SK-N-SH (cell line): ENCODE results near the gene THSD4. TPM values are rescaled to one million over a fixed set of nuclear protein-coding genes. Genes with fewer than 3 reads are reported as not detected.

ENCODE experiments used
- CTCF ChIA-PET: fragments of 300-600, 350-600 bp; formaldehyde crosslinking; extraction: SDS; loops from one replicate; lab custom pipeline; 2021; lab: Yijun Ruan, JAX
- POLR2A ChIA-PET: fragments of 350-600 bp; sonication (Branson Sonifier 250); formaldehyde crosslinking; extraction: SDS; loops from one replicate; lab custom pipeline; 2020; ENCODE audit warnings: antibody characterized with exemption, inconsistent platforms; lab: Yijun Ruan, JAX
- DNase-seq: peaks from one replicate; pipeline ENCODE4 v3.0.0; 2012
- H2AFZ ChIP-seq: fragments of 200-600 bp; sonication (generic); 2 replicates; pipeline ENCODE4 v1.8.1; 2016; ENCODE audit warnings: antibody characterized with exemption, mild to moderate bottlenecking, low read depth
- H3F3A ChIP-seq: fragments of 200-600 bp; sonication (generic); replicated peaks from 2 replicates; pipeline ENCODE3; 2016; ENCODE audit warnings: antibody characterized with exemption, mild to moderate bottlenecking; ENCODE audit not compliant: insufficient read depth
- H3K27ac ChIP-seq, 2 experiments: fragments of 200-500 bp in 1 of 2; fragments of 200-600 bp in 1 of 2; sonication (Bioruptor generic) in 1 of 2; sonication (generic), shearing (Covaris generic) in 1 of 2; 2 replicates each; pipeline versions ENCODE4 v1.5.1 to v1.6.1; 2014 to 2016; ENCODE audit warnings: low read depth in 2 of 2, inconsistent platforms in 1 of 2, low read length in 1 of 2, mild to moderate bottlenecking in 1 of 2, mixed read lengths in 1 of 2
- H3K27me3 ChIP-seq: fragments of 200-600 bp; sonication (generic), shearing (Covaris generic); 2 replicates; pipeline ENCODE4 v1.6.1; 2016; ENCODE audit warnings: mixed run types; ENCODE audit not compliant: insufficient read depth
- H3K36me3 ChIP-seq, 2 experiments: fragments of 200-500 bp in 1 of 2; fragments of 200-600 bp in 1 of 2; sonication (Bioruptor generic) in 1 of 2; sonication (generic) in 1 of 2; replicated peaks in 1 of 2; 2 replicates each; pipeline versions ENCODE3 to v1.5.1; 2014 to 2016; ENCODE audit warnings: low read length in 1 of 2, mild to moderate bottlenecking in 1 of 2; ENCODE audit not compliant: insufficient read depth in 2 of 2, control insufficient read depth in 1 of 2
- H3K4me1 ChIP-seq, 2 experiments: fragments of 200-500 bp in 1 of 2; fragments of 200-600 bp in 1 of 2; sonication (Bioruptor generic) in 1 of 2; sonication (generic), shearing (Covaris generic) in 1 of 2; 2 replicates each; pipeline versions ENCODE4 v1.5.1 to v1.6.1; 2014 to 2016; ENCODE audit warnings: low read depth in 1 of 2, low read length in 1 of 2, mixed run types in 1 of 2; ENCODE audit not compliant: insufficient read depth in 2 of 2, control insufficient read depth in 1 of 2
- H3K4me2 ChIP-seq: fragments of 200-600 bp; sonication (generic), shearing (Covaris generic); 2 replicates; pipeline ENCODE4 v1.6.1; 2017; ENCODE audit warnings: mixed run types
- H3K4me3 ChIP-seq, 2 experiments: fragments of 200-500 bp in 1 of 2; fragments of 200-600 bp in 1 of 2; sonication (Bioruptor generic) in 1 of 2; sonication (generic), shearing (Covaris generic) in 1 of 2; 2 replicates each; pipeline versions ENCODE4 v1.5.1 to v1.8.1; 2014 to 2016; ENCODE audit warnings: low read depth in 2 of 2, inconsistent platforms in 1 of 2, low read length in 1 of 2, mild to moderate bottlenecking in 1 of 2, mixed read lengths in 1 of 2, moderate library complexity in 1 of 2
- H3K79me2 ChIP-seq: fragments of 200-600 bp; sonication (generic); 2 replicates; pipeline ENCODE4 v1.8.1; 2017; ENCODE audit warnings: mild to moderate bottlenecking; ENCODE audit not compliant: insufficient read depth
- H3K9ac ChIP-seq: fragments of 200-600 bp; sonication (generic); 2 replicates; pipeline ENCODE4 v1.6.1; 2017; ENCODE audit warnings: mixed run types
- H3K9me2 ChIP-seq: fragments of 200-600 bp; sonication (generic); 2 replicates; pipeline ENCODE4 v1.6.1; 2017; ENCODE audit warnings: mixed run types
- H3K9me3 ChIP-seq: fragments of 200-600 bp; sonication (generic); 2 replicates; pipeline ENCODE4 v1.6.1; 2017; ENCODE audit warnings: mixed run types, mild to moderate bottlenecking, moderate library complexity
- H4K20me1 ChIP-seq: fragments of 200-600 bp; sonication (generic); 2 replicates; pipeline ENCODE4 v1.6.1; 2017; ENCODE audit warnings: mild to moderate bottlenecking, mixed run types; ENCODE audit not compliant: insufficient read depth
- CTCF ChIP-seq: fragments of 200-600 bp; sonication (generic); IDR thresholded peaks from 2 replicates; pipeline ENCODE4 v1.6.1; 2017; ENCODE audit warnings: antibody characterized with exemption, mild to moderate bottlenecking, moderate library complexity
- EP300 ChIP-seq, 2 experiments: IDR thresholded peaks; 2 replicates each; pipeline versions ENCODE4 v1.4.0 to v1.6.1; 2012; ENCODE audit warnings: borderline replicate concordance in 1 of 2, low read depth in 1 of 2, low read length in 1 of 2
- FOSL2 ChIP-seq: IDR thresholded peaks from 2 replicates; pipeline ENCODE4 v1.4.0; 2012; ENCODE audit warnings: low read depth, mild to moderate bottlenecking, moderate library complexity, borderline replicate concordance
- GABPA ChIP-seq: IDR thresholded peaks from 2 replicates; pipeline ENCODE4 v1.4.0; 2012; ENCODE audit warnings: low read depth, mild to moderate bottlenecking
- GATA2 ChIP-seq: sonication (generic); formaldehyde crosslinking; IDR thresholded peaks from 2 replicates; pipeline ENCODE4 v1.5.0; 2020; ENCODE audit warnings: mild to moderate bottlenecking, missing genetic modification reagents
- IRF3 ChIP-seq: fragments of 150-350 bp; IDR thresholded peaks from 2 replicates; pipeline ENCODE4 v1.6.1; 2016; ENCODE audit warnings: mild to moderate bottlenecking, low read depth, low read length
- JUND ChIP-seq: IDR thresholded peaks from 2 replicates; pipeline ENCODE4 v1.4.0; 2012
- NFIC ChIP-seq: IDR thresholded peaks from 2 replicates; pipeline ENCODE4 v1.4.0; 2012; ENCODE audit warnings: borderline replicate concordance
- RCOR1 ChIP-seq: fragments of 150-350 bp; IDR thresholded peaks from 2 replicates; pipeline ENCODE4 v1.6.1; 2017; ENCODE audit warnings: antibody characterized with exemption, low read length
- RFX5 ChIP-seq: IDR thresholded peaks from 2 replicates; pipeline ENCODE4 v1.6.1; 2012; ENCODE audit warnings: mild to moderate bottlenecking, improper control_type of control experiment, low read length
- SMC3 ChIP-seq: IDR thresholded peaks from 2 replicates; pipeline ENCODE4 v1.6.1; 2012; ENCODE audit warnings: low read depth, low read length, improper control_type of control experiment
- TAF1 ChIP-seq: IDR thresholded peaks from 2 replicates; pipeline ENCODE4 v1.6.1; 2012; ENCODE audit warnings: low read depth, mild to moderate bottlenecking, low read length, moderate library complexity, borderline replicate concordance
- TCF12 ChIP-seq: IDR thresholded peaks from 2 replicates; pipeline ENCODE4 v1.4.0; 2012
- YY1 ChIP-seq: IDR thresholded peaks from 2 replicates; pipeline ENCODE4 v1.4.0; 2012; ENCODE audit warnings: low read depth, mild to moderate bottlenecking
- WGBS: methylation state at CpG from one replicate; pipeline ENCODE4 v1.1.6; 2017; ENCODE audit warnings: low lambda C conversion rate; 5-methylcytosine and 5-hydroxymethylcytosine counted together
- polyA plus RNA-seq, 3 experiments: library from polyadenylated mRNA; depleted of rRNA; stranded (reverse); fragments of >200 nt; gene quantifications; 2 replicates each; pipeline ENCODE4 v1.2.3, GENCODE V29; 2012
- TF ChIP-seq, protein P1 (sequence below): IDR thresholded peaks from 2 replicates; pipeline ENCODE4 v1.4.0; 2012; ENCODE audit warnings: low read depth, borderline replicate concordance
- TF ChIP-seq, protein P2 (sequence below): IDR thresholded peaks from 2 replicates; pipeline ENCODE4 v1.4.0; 2012; ENCODE audit warnings: low read depth
- TF ChIP-seq, protein P3 (sequence below): fragments of 150-350 bp; IDR thresholded peaks from 2 replicates; pipeline ENCODE4 v1.6.1; 2017; ENCODE audit warnings: antibody characterized with exemption, low read length, low read depth, borderline replicate concordance

Gene THSD4
- polyA plus RNA-seq, 1 of the 3 experiments (the other 2 are of a cell fraction), result 79.1 TPM

GRCh38 chr15:71452893-71453292 is 337.6 kb downstream of the THSD4 start:
- CTCF ChIA-PET, result interaction anchor here (1.1 to 2.4 kb wide), 6 partner anchors 9 to 730 kb away, joined by 3 to 12 read pairs (median 4); no protein-coding TSS in a partner anchor
- WGBS, result 100% methylated on average over 3 of the region's 3 CpGs
- Histone ChIP-seq H3K9me2 (no peaks in the 10 kb centered on the region), H3K4me3 (no peak overlapping the region), H3K27ac (no peak overlapping the region), H2AFZ (no peak overlapping the region), H4K20me1 (no peaks in the 10 kb centered on the region), H3K79me2 (no peaks in the 10 kb centered on the region), H3K9me3 (no peaks in the 10 kb centered on the region), H3K4me1 (peaks cover 0 to 9% of the 10 kb centered on the region in 2 experiments; a peak in 2 of 4 replicates), H3K36me3 (no peaks in the 10 kb centered on the region), H3F3A (peaks cover 6% of the 10 kb centered on the region), H3K27me3 (no peaks in the 10 kb centered on the region), H3K9ac (no peak overlapping the region), H3K4me2 (no peak overlapping the region)
- TF ChIP-seq, protein P1, sequence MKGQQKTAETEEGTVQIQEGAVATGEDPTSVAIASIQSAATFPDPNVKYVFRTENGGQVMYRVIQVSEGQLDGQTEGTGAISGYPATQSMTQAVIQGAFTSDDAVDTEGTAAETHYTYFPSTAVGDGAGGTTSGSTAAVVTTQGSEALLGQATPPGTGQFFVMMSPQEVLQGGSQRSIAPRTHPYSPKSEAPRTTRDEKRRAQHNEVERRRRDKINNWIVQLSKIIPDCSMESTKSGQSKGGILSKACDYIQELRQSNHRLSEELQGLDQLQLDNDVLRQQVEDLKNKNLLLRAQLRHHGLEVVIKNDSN, result no peak
- no peak for TF ChIP-seq YY1
- no peak for DNase-seq
- POLR2A ChIA-PET, result no interaction called here

DNA sequence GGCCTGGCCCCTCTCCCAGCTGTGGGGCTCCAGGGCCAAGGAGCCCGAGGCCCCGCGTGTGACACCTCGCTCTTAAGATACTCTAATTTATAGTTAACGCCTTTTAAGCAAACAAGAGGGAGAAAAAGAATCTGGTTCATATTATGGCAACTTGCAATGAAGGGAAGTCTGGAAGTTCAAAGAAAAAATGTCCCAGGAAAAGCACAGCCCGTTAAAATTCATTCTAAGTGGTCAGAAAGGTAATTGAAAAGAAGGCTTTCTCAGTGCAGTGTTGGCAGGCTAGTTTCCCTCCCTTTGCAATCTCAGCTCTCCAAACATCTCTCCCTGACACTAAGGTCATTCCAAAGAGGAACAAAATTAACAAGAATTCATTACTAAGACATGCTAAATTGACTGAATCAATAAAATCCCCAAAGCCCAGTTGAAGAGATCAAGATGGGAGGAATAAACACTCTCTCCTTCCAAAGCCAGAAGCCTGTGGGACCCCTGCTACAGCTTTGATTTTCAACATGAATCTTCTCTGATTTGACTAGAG is 339.3 kb downstream of the THSD4 start:
- H3K9ac ChIP-seq, result no peak overlapping the region
- no peaks in the 10 kb centered on the region for H3K36me3 ChIP-seq
- H3K4me1 ChIP-seq, result peaks cover 0 to 5% of the 10 kb centered on the region in 2 experiments; a peak in 2 of 4 replicates
- H3K79me2 ChIP-seq, result no peaks in the 10 kb centered on the region
- CTCF ChIA-PET, result interaction anchor here (0.7 to 2.1 kb wide), 3 partner anchors 10 to 68 kb away, joined by 3 to 7 read pairs (median 5); no protein-coding TSS in a partner anchor
- no peaks in the 10 kb centered on the region for H3K9me3 ChIP-seq
- POLR2A ChIA-PET, result no interaction called here
- 88% methylated on average over 6 of the region's 6 CpGs for WGBS
- no peaks in the 10 kb centered on the region for H3K9me2 ChIP-seq
- no peaks in the 10 kb centered on the region for H3K27me3 ChIP-seq
- no peak overlapping the region for H3K27ac ChIP-seq
- no peaks in the 10 kb centered on the region for H4K20me1 ChIP-seq
- no peak overlapping the region for H3K4me3 ChIP-seq
- no peak for TF ChIP-seq TAF1
- no peak for TF ChIP-seq TCF12
- no peak for TF ChIP-seq YY1
- no peak for TF ChIP-seq RCOR1
- no peak for TF ChIP-seq RFX5
- H2AFZ ChIP-seq, result no peak overlapping the region
- H3K4me2 ChIP-seq, result no peak overlapping the region
- DNase-seq, result no peak
- peaks cover 4% of the 10 kb centered on the region for H3F3A ChIP-seq

DNA sequence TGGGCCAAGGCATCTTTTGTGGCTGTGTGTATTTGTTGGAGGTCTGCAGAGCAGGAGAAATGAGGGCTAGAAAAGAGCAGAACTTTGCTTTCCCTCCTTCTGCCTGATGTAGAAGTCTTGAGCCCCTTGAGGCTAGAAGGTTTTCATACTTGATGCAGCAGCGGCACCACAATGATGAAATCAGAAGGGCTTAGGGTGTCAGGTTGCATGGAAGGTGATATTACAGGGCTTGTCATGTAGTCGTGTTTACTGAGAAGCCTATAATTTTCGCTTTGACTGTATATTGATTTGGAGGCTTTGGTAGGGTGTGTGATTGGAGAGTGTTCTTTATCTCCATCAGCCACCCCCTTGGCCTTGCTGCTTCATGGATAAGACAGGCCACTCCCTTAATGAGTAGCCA is 339.8 kb downstream of the THSD4 start:
- H3K4me3 ChIP-seq, result no peak overlapping the region
- no peak for DNase-seq
- no peaks in the 10 kb centered on the region for H4K20me1 ChIP-seq
- H3K4me1 ChIP-seq, result peaks cover 0 to 5% of the 10 kb centered on the region in 2 experiments; a peak in 2 of 4 replicates
- 96% methylated on average over 3 of the region's 3 CpGs for WGBS
- no peaks in the 10 kb centered on the region for H3K79me2 ChIP-seq
- no peak overlapping the region for H3K9ac ChIP-seq
- H3K9me2 ChIP-seq, result no peaks in the 10 kb centered on the region
- no peak overlapping the region for H3K27ac ChIP-seq
- H3F3A ChIP-seq, result peaks cover 4% of the 10 kb centered on the region
- H2AFZ ChIP-seq, result no peak overlapping the region
- H3K4me2 ChIP-seq, result no peak overlapping the region
- no peaks in the 10 kb centered on the region for H3K9me3 ChIP-seq
- H3K27me3 ChIP-seq, result no peaks in the 10 kb centered on the region
- no peaks in the 10 kb centered on the region for H3K36me3 ChIP-seq
- ChIA-PET CTCF (interaction anchor here (1.2 to 2.1 kb wide), 4 partner anchors 10 to 643 kb away, joined by 3 to 7 read pairs (median 4); no protein-coding TSS in a partner anchor), POLR2A (no interaction called here)
- TF ChIP-seq SMC3 (no peak), NFIC (no peak), GABPA (no peak), FOSL2 (no peak), GATA2 (no peak), EP300 (IDR thresholded peaks at IDR 0.05; ENCODE audit: borderline replicate concordance in 1 of 2, low read depth in 1 of 2, low read length in 1 of 2) (no peak), RCOR1 (no peak), IRF3 (no peak), JUND (no peak), RFX5 (no peak), CTCF (no peak)
- TF ChIP-seq, protein P2, sequence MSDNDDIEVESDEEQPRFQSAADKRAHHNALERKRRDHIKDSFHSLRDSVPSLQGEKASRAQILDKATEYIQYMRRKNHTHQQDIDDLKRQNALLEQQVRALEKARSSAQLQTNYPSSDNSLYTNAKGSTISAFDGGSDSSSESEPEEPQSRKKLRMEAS, result no peak
- TF ChIP-seq, protein P3, sequence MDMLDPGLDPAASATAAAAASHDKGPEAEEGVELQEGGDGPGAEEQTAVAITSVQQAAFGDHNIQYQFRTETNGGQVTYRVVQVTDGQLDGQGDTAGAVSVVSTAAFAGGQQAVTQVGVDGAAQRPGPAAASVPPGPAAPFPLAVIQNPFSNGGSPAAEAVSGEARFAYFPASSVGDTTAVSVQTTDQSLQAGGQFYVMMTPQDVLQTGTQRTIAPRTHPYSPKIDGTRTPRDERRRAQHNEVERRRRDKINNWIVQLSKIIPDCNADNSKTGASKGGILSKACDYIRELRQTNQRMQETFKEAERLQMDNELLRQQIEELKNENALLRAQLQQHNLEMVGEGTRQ, result no peak
